HCT116 (cell line): ENCODE measurements around the gene ADD3. TPM values are rescaled to one million over a fixed set of nuclear protein-coding genes. Genes with fewer than 3 reads are reported as not detected.

ENCODE experiments used
- ATAC-seq: fragments of 200-7000 bp; cut with Tn5 transposase; 2 replicates; pipeline ENCODE4 v1.9.1; 2020; ENCODE audit warnings: mild to moderate bottlenecking, moderate library complexity
- BruUV-seq: library from RNA; stranded (reverse); fragments of 400-500 nt; replicated peaks from 2 replicates; lab custom pipeline; 2021; lab: Mats Ljungman, UMichigan
- CTCF ChIA-PET: fragments of 300-600 bp; sonication (Branson Sonifier 250); formaldehyde crosslinking; loops from one replicate; lab custom pipeline; 2021; ENCODE audit warnings: antibody characterized with exemption; lab: Charles Lee
- POLR2A ChIA-PET: fragments of 300-600, 350-600 bp; sonication (Branson Sonifier 250); formaldehyde crosslinking; loops from one replicate; lab custom pipeline; 2021; ENCODE audit warnings: antibody characterized with exemption; lab: Charles Lee
- RAD21 ChIA-PET, 2 experiments: fragments of 300-600 bp; sonication (Branson Sonifier 250); formaldehyde crosslinking; loops; one replicate each; lab custom pipeline; 2023; ENCODE audit warnings: low total read pairs in 2 of 2; ENCODE audit not compliant: uncharacterized antibody in 2 of 2, unreplicated experiment in 2 of 2, low non-redundant PET in 1 of 2; lab: Charles Lee
- DNase-seq: peaks from one replicate; pipeline ENCODE4 v3.0.0-alpha.2; 2010; ENCODE audit warnings: low read depth, low spot score
- H2AFZ ChIP-seq: fragments of 200-600 bp; shearing (Covaris generic), sonication (generic); 2 replicates; pipeline ENCODE4 v1.6.1; 2017; ENCODE audit warnings: low read depth, mixed run types, mixed read lengths, antibody characterized with exemption, low read length; ENCODE audit not compliant: poor library complexity, severe bottlenecking
- H3K27ac ChIP-seq: 2 replicates; pipeline ENCODE4 v1.5.1; 2012; ENCODE audit warnings: low read depth, low read length
- H3K27me3 ChIP-seq: fragments of 200-600 bp; sonication (generic); 2 replicates; pipeline ENCODE4 v1.6.1; 2016; ENCODE audit warnings: mixed run types, low read length, mixed read lengths; ENCODE audit not compliant: insufficient read depth
- H3K36me3 ChIP-seq, 2 experiments: fragments of 200-500 bp in 1 of 2; fragments of 200-600 bp in 1 of 2; sonication (Bioruptor generic) in 1 of 2; sonication (generic) in 1 of 2; 2 replicates each; pipeline versions ENCODE4 v1.5.1 to v1.6.1; 2014 to 2016; ENCODE audit warnings: low read length in 2 of 2, inconsistent platforms in 1 of 2, mixed read lengths in 1 of 2, mixed run types in 1 of 2; ENCODE audit not compliant: insufficient read depth in 2 of 2, control insufficient read depth in 1 of 2
- H3K4me1 ChIP-seq, 2 experiments: fragments of 200-600 bp in 1 of 2; sonication (generic) in 1 of 2; 2 replicates each; pipeline versions ENCODE4 v1.5.1 to v1.6.1; 2012 to 2017; ENCODE audit warnings: low read length in 2 of 2, inconsistent platforms in 1 of 2, mild to moderate bottlenecking in 1 of 2, mixed read lengths in 1 of 2, mixed run types in 1 of 2, moderate library complexity in 1 of 2; ENCODE audit not compliant: insufficient read depth in 2 of 2, control insufficient read depth in 1 of 2
- H3K4me2 ChIP-seq: fragments of 200-600 bp; sonication (generic); 2 replicates; pipeline ENCODE4 v1.6.1; 2017; ENCODE audit warnings: mixed run types, low read length, mixed read lengths
- H3K4me3 ChIP-seq, 2 experiments: fragments of 200-600 bp in 1 of 2; sonication (generic) in 1 of 2; replicated peaks in 1 of 2; 2 replicates each; pipeline ENCODE4 v1.5.1; 2011 to 2016; ENCODE audit warnings: low read length in 2 of 2, control low read depth in 1 of 2, low read depth in 1 of 2, mild to moderate bottlenecking in 1 of 2, mixed read lengths in 1 of 2, mixed run types in 1 of 2
- H3K79me2 ChIP-seq: fragments of 200-600 bp; sonication (generic); 2 replicates; pipeline ENCODE4 v1.6.1; 2017; ENCODE audit warnings: mild to moderate bottlenecking, mixed run types, low read length, moderate library complexity, mixed read lengths; ENCODE audit not compliant: insufficient read depth
- H3K9ac ChIP-seq: fragments of 200-600 bp; sonication (generic); 2 replicates; pipeline ENCODE4 v1.6.1; 2016; ENCODE audit warnings: low read length, mixed read lengths
- H3K9me2 ChIP-seq: fragments of 200-600 bp; sonication (generic), shearing (Covaris generic); 2 replicates; pipeline ENCODE4 v1.6.1; 2017; ENCODE audit warnings: mixed run types, mild to moderate bottlenecking, moderate library complexity; ENCODE audit not compliant: insufficient read depth
- H3K9me3 ChIP-seq, 2 experiments: fragments of 200-500 bp in 1 of 2; fragments of 200-600 bp in 1 of 2; sonication (Bioruptor generic) in 1 of 2; sonication (generic) in 1 of 2; 2 replicates each; pipeline ENCODE4 v1.6.1; 2014 to 2017; ENCODE audit warnings: low read length in 2 of 2, mixed read lengths in 2 of 2, inconsistent platforms in 1 of 2, low read depth in 1 of 2, mild to moderate bottlenecking in 1 of 2, mixed run types in 1 of 2, moderate library complexity in 1 of 2; ENCODE audit not compliant: control insufficient read depth in 1 of 2, insufficient read depth in 1 of 2
- H4K20me1 ChIP-seq: fragments of 200-600 bp; sonication (generic), shearing (Covaris generic); 2 replicates; pipeline ENCODE4 v1.6.1; 2017; ENCODE audit warnings: mixed run types, mild to moderate bottlenecking, moderate library complexity; ENCODE audit not compliant: insufficient read depth
- ELF1 ChIP-seq: IDR thresholded peaks from 2 replicates; pipeline ENCODE4 v1.6.1; 2012; ENCODE audit warnings: low read depth, borderline replicate concordance
- POLR2A ChIP-seq: IDR thresholded peaks from 2 replicates; pipeline ENCODE4 v1.7.0; 2011; ENCODE audit warnings: borderline replicate concordance; ENCODE audit not compliant: insufficient read depth, insufficient read length; ENCODE audit errors: extremely low read depth
- TCF7L2 ChIP-seq: IDR thresholded peaks from 2 replicates; pipeline ENCODE4 v1.7.0; 2011; ENCODE audit warnings: borderline replicate concordance, inconsistent platforms; ENCODE audit not compliant: insufficient read depth, insufficient read length; ENCODE audit errors: extremely low read depth
- ZNF274 ChIP-seq: fragments of 200-500 bp; sonication (Bioruptor generic); IDR thresholded peaks from 2 replicates; pipeline ENCODE4 v1.6.1; 2014; ENCODE audit warnings: mild to moderate bottlenecking, low read depth, low read length, inconsistent platforms
- intact Hi-C: fragments of 100-400 bp; cut with micrococcal nuclease; formaldehyde crosslinking; loops from 2 replicates; pipeline ENCODE4 v1.10.0; 2022
- total RNA-seq: library from RNA; stranded (reverse); gene quantifications from one replicate; pipeline ENCODE4 v1.2.1, GENCODE V29; 2021; ENCODE audit not compliant: unreplicated experiment
- TF ChIP-seq, protein P1 (sequence below), 3 experiments: fragments of 200-600 bp in 1 of 3; sonication (generic) in 1 of 3; IDR thresholded peaks in 2 of 3; conservative IDR thresholded peaks in 1 of 3; 2 replicates each; pipeline ENCODE4 v1.5.1; 2012 to 2017; ENCODE audit warnings: low read depth in 2 of 3, low read length in 2 of 3, antibody characterized with exemption in 1 of 3, borderline replicate concordance in 1 of 3, control low read depth in 1 of 3, mild to moderate bottlenecking in 1 of 3, mixed read lengths in 1 of 3, mixed run types in 1 of 3, moderate library complexity in 1 of 3; ENCODE audit not compliant: insufficient read depth in 1 of 3
- TF ChIP-seq, protein P2 (sequence below): IDR thresholded peaks from 2 replicates; pipeline ENCODE4 v1.6.1; 2012; ENCODE audit warnings: low read depth
- TF ChIP-seq, protein P3 (sequence below): IDR thresholded peaks from 2 replicates; pipeline ENCODE4 v1.6.1; 2011; ENCODE audit warnings: mild to moderate bottlenecking, low read length, moderate library complexity; ENCODE audit not compliant: insufficient replicate concordance; ENCODE audit errors: extremely low read depth
- TF ChIP-seq, protein P4 (sequence below): IDR thresholded peaks from 2 replicates; pipeline ENCODE4 v1.6.1; 2012

The ADD3 gene
- total RNA-seq, 1 experiment from 2014 or later: 41.1 TPM

DNA sequence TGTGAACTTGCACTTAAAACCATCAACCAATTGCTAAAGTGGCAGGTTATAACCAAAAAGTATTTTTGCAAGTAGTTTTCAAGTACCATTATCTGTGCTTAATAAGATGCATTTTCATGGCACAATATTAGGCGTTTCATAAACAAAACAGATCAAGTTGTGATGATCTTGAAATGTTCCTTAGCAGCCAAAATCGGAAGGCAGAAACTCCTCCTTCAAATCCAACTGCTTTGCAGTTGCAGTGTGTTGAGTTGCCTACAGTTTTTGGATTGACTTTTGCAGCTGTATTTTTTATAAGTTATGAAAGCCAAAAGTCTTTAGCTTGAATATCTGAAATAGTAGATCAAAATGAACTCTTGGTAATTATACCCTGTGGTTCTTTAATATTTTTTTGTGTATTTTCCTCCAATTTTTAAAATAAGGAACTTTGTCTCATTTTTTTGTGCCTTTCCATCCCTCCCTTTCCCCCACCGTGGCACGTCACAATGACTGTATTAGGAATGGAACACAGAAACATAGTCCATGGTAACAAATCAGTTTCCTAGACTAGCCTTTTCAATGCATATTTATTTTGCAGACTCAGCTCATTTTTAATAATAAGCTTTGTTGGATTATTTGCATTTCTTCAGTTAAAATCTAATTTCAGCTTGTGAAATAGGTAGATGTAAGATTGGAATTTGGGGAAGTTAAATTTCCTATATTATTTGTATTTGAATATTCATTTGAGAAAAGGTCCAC, 80.8 kb downstream of the ADD3 start:
- POLR2A ChIA-PET: no interaction called here
- no peaks in the 10 kb centered on the region for H3K4me1 ChIP-seq
- intact Hi-C loops: no loop called here
- no TSS peak for BruUV-seq
- H3K27ac ChIP-seq: no peak overlapping the region
- no peak overlapping the region for H2AFZ ChIP-seq
- ATAC-seq (no peak), DNase-seq (no peak)
- no peak overlapping the region for H3K9ac ChIP-seq
- no peak overlapping the region for H3K4me2 ChIP-seq
- H3K27me3 ChIP-seq: no peaks in the 10 kb centered on the region
- H4K20me1 ChIP-seq: no peaks in the 10 kb centered on the region
- H3K9me3 ChIP-seq: no peaks in the 10 kb centered on the region
- H3K4me3 ChIP-seq: no peak overlapping the region
- no peaks in the 10 kb centered on the region for H3K9me2 ChIP-seq
- no peaks in the 10 kb centered on the region for H3K79me2 ChIP-seq
- no peaks in the 10 kb centered on the region for H3K36me3 ChIP-seq
- TF ChIP-seq ELF1: no peak
- TF ChIP-seq POLR2A: no peak
- TF ChIP-seq, protein P1, sequence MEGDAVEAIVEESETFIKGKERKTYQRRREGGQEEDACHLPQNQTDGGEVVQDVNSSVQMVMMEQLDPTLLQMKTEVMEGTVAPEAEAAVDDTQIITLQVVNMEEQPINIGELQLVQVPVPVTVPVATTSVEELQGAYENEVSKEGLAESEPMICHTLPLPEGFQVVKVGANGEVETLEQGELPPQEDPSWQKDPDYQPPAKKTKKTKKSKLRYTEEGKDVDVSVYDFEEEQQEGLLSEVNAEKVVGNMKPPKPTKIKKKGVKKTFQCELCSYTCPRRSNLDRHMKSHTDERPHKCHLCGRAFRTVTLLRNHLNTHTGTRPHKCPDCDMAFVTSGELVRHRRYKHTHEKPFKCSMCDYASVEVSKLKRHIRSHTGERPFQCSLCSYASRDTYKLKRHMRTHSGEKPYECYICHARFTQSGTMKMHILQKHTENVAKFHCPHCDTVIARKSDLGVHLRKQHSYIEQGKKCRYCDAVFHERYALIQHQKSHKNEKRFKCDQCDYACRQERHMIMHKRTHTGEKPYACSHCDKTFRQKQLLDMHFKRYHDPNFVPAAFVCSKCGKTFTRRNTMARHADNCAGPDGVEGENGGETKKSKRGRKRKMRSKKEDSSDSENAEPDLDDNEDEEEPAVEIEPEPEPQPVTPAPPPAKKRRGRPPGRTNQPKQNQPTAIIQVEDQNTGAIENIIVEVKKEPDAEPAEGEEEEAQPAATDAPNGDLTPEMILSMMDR (IDR thresholded peaks at IDR 0.05 in 2 of 3, conservative IDR thresholded peaks at IDR 0.05 in 1 of 3; ENCODE audit: borderline replicate concordance in 1 of 3, insufficient read depth in 1 of 3, low read depth in 2 of 3, low read length in 2 of 3): no peak
- TF ChIP-seq, protein P2, sequence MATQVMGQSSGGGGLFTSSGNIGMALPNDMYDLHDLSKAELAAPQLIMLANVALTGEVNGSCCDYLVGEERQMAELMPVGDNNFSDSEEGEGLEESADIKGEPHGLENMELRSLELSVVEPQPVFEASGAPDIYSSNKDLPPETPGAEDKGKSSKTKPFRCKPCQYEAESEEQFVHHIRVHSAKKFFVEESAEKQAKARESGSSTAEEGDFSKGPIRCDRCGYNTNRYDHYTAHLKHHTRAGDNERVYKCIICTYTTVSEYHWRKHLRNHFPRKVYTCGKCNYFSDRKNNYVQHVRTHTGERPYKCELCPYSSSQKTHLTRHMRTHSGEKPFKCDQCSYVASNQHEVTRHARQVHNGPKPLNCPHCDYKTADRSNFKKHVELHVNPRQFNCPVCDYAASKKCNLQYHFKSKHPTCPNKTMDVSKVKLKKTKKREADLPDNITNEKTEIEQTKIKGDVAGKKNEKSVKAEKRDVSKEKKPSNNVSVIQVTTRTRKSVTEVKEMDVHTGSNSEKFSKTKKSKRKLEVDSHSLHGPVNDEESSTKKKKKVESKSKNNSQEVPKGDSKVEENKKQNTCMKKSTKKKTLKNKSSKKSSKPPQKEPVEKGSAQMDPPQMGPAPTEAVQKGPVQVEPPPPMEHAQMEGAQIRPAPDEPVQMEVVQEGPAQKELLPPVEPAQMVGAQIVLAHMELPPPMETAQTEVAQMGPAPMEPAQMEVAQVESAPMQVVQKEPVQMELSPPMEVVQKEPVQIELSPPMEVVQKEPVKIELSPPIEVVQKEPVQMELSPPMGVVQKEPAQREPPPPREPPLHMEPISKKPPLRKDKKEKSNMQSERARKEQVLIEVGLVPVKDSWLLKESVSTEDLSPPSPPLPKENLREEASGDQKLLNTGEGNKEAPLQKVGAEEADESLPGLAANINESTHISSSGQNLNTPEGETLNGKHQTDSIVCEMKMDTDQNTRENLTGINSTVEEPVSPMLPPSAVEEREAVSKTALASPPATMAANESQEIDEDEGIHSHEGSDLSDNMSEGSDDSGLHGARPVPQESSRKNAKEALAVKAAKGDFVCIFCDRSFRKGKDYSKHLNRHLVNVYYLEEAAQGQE: no peak
- TF ChIP-seq, protein P3, sequence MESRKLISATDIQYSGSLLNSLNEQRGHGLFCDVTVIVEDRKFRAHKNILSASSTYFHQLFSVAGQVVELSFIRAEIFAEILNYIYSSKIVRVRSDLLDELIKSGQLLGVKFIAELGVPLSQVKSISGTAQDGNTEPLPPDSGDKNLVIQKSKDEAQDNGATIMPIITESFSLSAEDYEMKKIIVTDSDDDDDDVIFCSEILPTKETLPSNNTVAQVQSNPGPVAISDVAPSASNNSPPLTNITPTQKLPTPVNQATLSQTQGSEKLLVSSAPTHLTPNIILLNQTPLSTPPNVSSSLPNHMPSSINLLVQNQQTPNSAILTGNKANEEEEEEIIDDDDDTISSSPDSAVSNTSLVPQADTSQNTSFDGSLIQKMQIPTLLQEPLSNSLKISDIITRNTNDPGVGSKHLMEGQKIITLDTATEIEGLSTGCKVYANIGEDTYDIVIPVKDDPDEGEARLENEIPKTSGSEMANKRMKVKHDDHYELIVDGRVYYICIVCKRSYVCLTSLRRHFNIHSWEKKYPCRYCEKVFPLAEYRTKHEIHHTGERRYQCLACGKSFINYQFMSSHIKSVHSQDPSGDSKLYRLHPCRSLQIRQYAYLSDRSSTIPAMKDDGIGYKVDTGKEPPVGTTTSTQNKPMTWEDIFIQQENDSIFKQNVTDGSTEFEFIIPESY: no peak
- TF ChIP-seq TCF7L2: no peak
- TF ChIP-seq, protein P4, sequence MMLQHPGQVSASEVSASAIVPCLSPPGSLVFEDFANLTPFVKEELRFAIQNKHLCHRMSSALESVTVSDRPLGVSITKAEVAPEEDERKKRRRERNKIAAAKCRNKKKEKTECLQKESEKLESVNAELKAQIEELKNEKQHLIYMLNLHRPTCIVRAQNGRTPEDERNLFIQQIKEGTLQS: no peak
- TF ChIP-seq ZNF274: no peak
- TF ChIP-seq, all 23 proteins: peak for 0
- RAD21 ChIA-PET: no interaction called here
- CTCF ChIA-PET: interaction anchor here (1.6 kb wide), 1 partner anchor 204 kb away, joined by 4 read pairs; no protein-coding TSS in a partner anchor
